ENCODE measurements around the gene DCAF11. TPM values are rescaled to one million over a fixed set of nuclear protein-coding genes. Genes with fewer than 3 reads are reported as not detected.

The DCAF11 gene
- total RNA-seq, 6 donors from 2014 or later = 68.4 to 138 (median 95.0) TPM

DNA sequence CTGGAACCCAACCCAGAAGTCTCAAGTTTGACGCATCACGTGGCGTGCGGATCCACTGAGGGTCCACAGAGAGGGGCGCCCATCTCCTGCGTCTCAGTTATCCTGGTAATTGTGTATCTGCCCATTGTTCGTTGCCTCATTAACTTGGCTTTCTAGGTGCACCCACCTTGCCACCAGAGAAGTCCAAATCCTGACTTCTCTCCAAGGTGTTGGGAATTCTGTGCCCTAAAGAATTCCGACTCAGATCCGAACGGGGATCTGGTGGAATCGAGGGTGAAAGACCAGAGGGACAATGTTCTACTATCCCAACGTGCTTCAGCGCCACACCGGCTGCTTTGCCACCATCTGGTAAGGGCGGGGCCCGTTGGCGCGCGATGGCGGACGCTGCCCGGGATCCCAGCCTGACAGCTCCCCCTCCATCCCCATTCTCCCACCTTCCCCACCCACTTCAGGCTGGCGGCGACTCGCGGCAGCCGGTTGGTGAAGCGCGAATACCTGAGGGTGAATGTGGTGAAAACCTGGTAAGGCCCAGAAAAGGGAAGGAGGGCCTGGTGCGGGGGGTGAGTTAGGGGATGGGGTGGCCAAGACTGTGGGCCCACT, 57.8 kb downstream of the DCAF11 start:
- no peak for ATAC-seq (ENCODE audit: low FRiP score in 2 of 2)
- Histone ChIP-seq H3K27ac (peak overlapping the region in 3 of 4 donors; percentile 10 to 52 (median 22)), H3K36me3 (peaks cover 0 to 75% (median 47%) of the 10 kb centered on the region in 4 donors)

GRCh38 chr14:24172871-24173281, 58.3 kb downstream of the DCAF11 start:
- ATAC-seq (ENCODE audit: low FRiP score in 2 of 2) = no peak
- Histone ChIP-seq H3K4me1 (peaks cover 0 to 10% (median 6%) of the 10 kb centered on the region in 4 donors), H3K36me3 (peaks cover 0 to 75% (median 49%) of the 10 kb centered on the region in 4 donors), H3K27me3 (no peaks in the 10 kb centered on the region), H3K9me3 (no peaks in the 10 kb centered on the region), H3K27ac (no peak overlapping the region), H3K4me3 (peak overlapping the region in 2 of 4 donors; percentile 43 to 45)
- 80 to 81% methylated on average over 18 to 20 of the region's 20 CpGs for WGBS, 2 donors
- DNase-seq = peak in 1 of 2 donors; percentile 82
- no peak for TF ChIP-seq POLR2A (IDR thresholded peaks at IDR 0.05)
- TF ChIP-seq, protein P1, sequence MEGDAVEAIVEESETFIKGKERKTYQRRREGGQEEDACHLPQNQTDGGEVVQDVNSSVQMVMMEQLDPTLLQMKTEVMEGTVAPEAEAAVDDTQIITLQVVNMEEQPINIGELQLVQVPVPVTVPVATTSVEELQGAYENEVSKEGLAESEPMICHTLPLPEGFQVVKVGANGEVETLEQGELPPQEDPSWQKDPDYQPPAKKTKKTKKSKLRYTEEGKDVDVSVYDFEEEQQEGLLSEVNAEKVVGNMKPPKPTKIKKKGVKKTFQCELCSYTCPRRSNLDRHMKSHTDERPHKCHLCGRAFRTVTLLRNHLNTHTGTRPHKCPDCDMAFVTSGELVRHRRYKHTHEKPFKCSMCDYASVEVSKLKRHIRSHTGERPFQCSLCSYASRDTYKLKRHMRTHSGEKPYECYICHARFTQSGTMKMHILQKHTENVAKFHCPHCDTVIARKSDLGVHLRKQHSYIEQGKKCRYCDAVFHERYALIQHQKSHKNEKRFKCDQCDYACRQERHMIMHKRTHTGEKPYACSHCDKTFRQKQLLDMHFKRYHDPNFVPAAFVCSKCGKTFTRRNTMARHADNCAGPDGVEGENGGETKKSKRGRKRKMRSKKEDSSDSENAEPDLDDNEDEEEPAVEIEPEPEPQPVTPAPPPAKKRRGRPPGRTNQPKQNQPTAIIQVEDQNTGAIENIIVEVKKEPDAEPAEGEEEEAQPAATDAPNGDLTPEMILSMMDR (IDR thresholded peaks at IDR 0.05) = no peak
- TF ChIP-seq POLR2AphosphoS5 (IDR thresholded peaks at IDR 0.05) = no peak
- no peak for TF ChIP-seq EP300 (IDR thresholded peaks at IDR 0.05)

More for the DNA sequence above, 57.8 kb downstream of the DCAF11 start:
- peak overlapping the region in 3 of 4 donors; percentile 34 to 45 (median 43) for H3K4me3 ChIP-seq
- H3K27me3 ChIP-seq = no peaks in the 10 kb centered on the region
- peak in 1 of 2 donors; percentile 85 for DNase-seq
- 55 to 64% methylated on average over 28 to 30 of the region's 30 CpGs for WGBS, 2 donors
- H3K9me3 ChIP-seq = no peaks in the 10 kb centered on the region
- TF ChIP-seq EP300 (IDR thresholded peaks at IDR 0.05) = no peak
- TF ChIP-seq, protein P1 (IDR thresholded peaks at IDR 0.05) = no peak
- TF ChIP-seq POLR2A (IDR thresholded peaks at IDR 0.05) = no peak
- no peak for TF ChIP-seq POLR2AphosphoS5 (IDR thresholded peaks at IDR 0.05)
- H3K4me1 ChIP-seq = peaks cover 0 to 10% (median 6%) of the 10 kb centered on the region in 4 donors

Small RNA genes lying within 50 kb of the gene (small RNA-seq; reads per million reads assigned to genes)
- 0 reads per million in 4 donors for gene IRF9
- gene RNA5SP383 = 0.11 to 0.86 (median 0.28) reads per million in 4 donors

Other genes starting within 250 kb of the DCAF11 start
- gene DHRS4, start 161.0 kb upstream of the DCAF11 start, total RNA-seq = 10 to 100 TPM; 30.3 to 57.9 (median 33.8) TPM
- 10 to 100 TPM; 13.2 to 27.4 (median 18.2) TPM for gene DHRS4L2, start 125.8 kb upstream of the DCAF11 start, total RNA-seq
- gene CARMIL3, start 62.8 kb upstream of the DCAF11 start, total RNA-seq = 10 to 100 TPM in 1 of 6 donors, 1 to 10 TPM in 3, under 1 TPM in 2; 0.39 to 15.7 (median 1.2) TPM
- not detected for gene CPNE6, start 43.2 kb upstream of the DCAF11 start, total RNA-seq
- gene PCK2, start 20.5 kb upstream of the DCAF11 start, total RNA-seq = 10 to 100 TPM; 27.2 to 70.3 (median 34.9) TPM
- 1 to 10 TPM; 2.6 to 9.8 (median 4.4) TPM for gene NRL, start 172 bp downstream of the DCAF11 start, total RNA-seq
- under 1 TPM in 4 of 6 donors, not detected in 2; 0.63 to 0.89 (median 0.82) TPM for gene FITM1, start 15.9 kb downstream of the DCAF11 start, total RNA-seq
- gene PSME1, start 21.4 kb downstream of the DCAF11 start, total RNA-seq = 100 to 1,000 TPM in 5 of 6 donors, 10 to 100 TPM in 1; 56.6 to 206 (median 142) TPM
- gene EMC9, start 26.8 kb downstream of the DCAF11 start, total RNA-seq = 10 to 100 TPM in 5 of 6 donors, 1 to 10 TPM in 1; 8.6 to 13.8 (median 12.0) TPM
- gene PSME2, start 31.8 kb downstream of the DCAF11 start, total RNA-seq = 100 to 1,000 TPM in 3 of 6 donors, 10 to 100 TPM in 3; 58.5 to 144 (median 84.4) TPM
- 100 to 1,000 TPM in 2 of 6 donors, 10 to 100 TPM in 4; 52.1 to 173 (median 63.9) TPM for gene RNF31, start 32.7 kb downstream of the DCAF11 start, total RNA-seq
- gene IRF9, start 46.5 kb downstream of the DCAF11 start, total RNA-seq = 100 to 1,000 TPM in 3 of 6 donors, 10 to 100 TPM in 3; 78.2 to 192 (median 107) TPM
- 10 to 100 TPM; 16.0 to 76.5 (median 29.4) TPM for gene REC8, start 57.3 kb downstream of the DCAF11 start, total RNA-seq
- 10 to 100 TPM; 20.8 to 50.3 (median 35.2) TPM for gene IPO4, start 74.0 kb downstream of the DCAF11 start, total RNA-seq
- 10 to 100 TPM; 15.7 to 75.4 (median 53.8) TPM for gene TM9SF1, start 80.7 kb downstream of the DCAF11 start, total RNA-seq
- gene TSSK4, start 90.9 kb downstream of the DCAF11 start, total RNA-seq = 1 to 10 TPM in 1 of 6 donors, not detected in 5; 1.3 TPM
- gene CHMP4A, start 98.7 kb downstream of the DCAF11 start, total RNA-seq = 100 to 1,000 TPM in 1 of 6 donors, 10 to 100 TPM in 5; 39.9 to 112 (median 61.5) TPM
- 10 to 100 TPM in 4 of 6 donors, 1 to 10 TPM in 2; 8.1 to 21.1 (median 12.7) TPM for gene MDP1, start 101.3 kb downstream of the DCAF11 start, total RNA-seq
- gene NEDD8, start 117.6 kb downstream of the DCAF11 start, total RNA-seq = 100 to 1,000 TPM in 4 of 6 donors, 10 to 100 TPM in 2; 39.8 to 144 (median 121) TPM
- gene GMPR2, start 118.2 kb downstream of the DCAF11 start, total RNA-seq = 10 to 100 TPM; 26.2 to 76.9 (median 47.2) TPM
- gene TINF2, start 127.8 kb downstream of the DCAF11 start, total RNA-seq = 100 to 1,000 TPM in 1 of 6 donors, 10 to 100 TPM in 5; 46.1 to 109 (median 86.4) TPM
- 10 to 100 TPM in 4 of 6 donors, 1 to 10 TPM in 2; 9.1 to 29.2 (median 11.1) TPM for gene TGM1, start 148.4 kb downstream of the DCAF11 start, total RNA-seq
- 100 to 1,000 TPM in 1 of 6 donors, 10 to 100 TPM in 5; 22.7 to 125 (median 58.9) TPM for gene RABGGTA, start 156.8 kb downstream of the DCAF11 start, total RNA-seq
- 10 to 100 TPM; 23.0 to 60.3 (median 32.8) TPM for gene DHRS1, start 185.0 kb downstream of the DCAF11 start, total RNA-seq
- gene NOP9, start 185.1 kb downstream of the DCAF11 start, total RNA-seq = 10 to 100 TPM; 13.3 to 31.4 (median 22.6) TPM
- 10 to 100 TPM in 5 of 6 donors, 1 to 10 TPM in 1; 9.4 to 14.8 (median 12.8) TPM for gene CIDEB, start 193.2 kb downstream of the DCAF11 start, total RNA-seq
- gene LTB4R2, start 195.4 kb downstream of the DCAF11 start, total RNA-seq = 10 to 100 TPM in 4 of 6 donors, 1 to 10 TPM in 2; 6.2 to 49.2 (median 10.9) TPM
- gene LTB4R, start 196.7 kb downstream of the DCAF11 start, total RNA-seq = 10 to 100 TPM; 11.1 to 71.2 (median 17.7) TPM
- 100 to 1,000 TPM in 2 of 6 donors, 10 to 100 TPM in 4; 22.4 to 159 (median 43.7) TPM for gene ADCY4, start 220.3 kb downstream of the DCAF11 start, total RNA-seq
- 10 to 100 TPM; 16.1 to 92.2 (median 29.1) TPM for gene RIPK3, start 225.2 kb downstream of the DCAF11 start, total RNA-seq

Data from upper lobe of left lung (tissue), 6 donors.